Cardiac fibroblast (primary cell): Measurements from ENCODE around the gene ITGA1.

Experiments used
- DNase-seq, 2 donors: peaks; one replicate each; pipeline versions ENCODE4 v3.0.0 to v3.0.0-alpha.2; 2010; ENCODE audit warnings: low read depth in 2 of 2
- H3K4me3 ChIP-seq, 2 donors: replicated peaks in 1 of 2; 1 replicate in 1 of 2; 2 replicates in 1 of 2; pipeline ENCODE4 v1.5.1; 2011; ENCODE audit warnings: low read depth in 2 of 2, low read length in 2 of 2, mild to moderate bottlenecking in 2 of 2, moderate library complexity in 1 of 2
- CTCF ChIP-seq: IDR thresholded peaks from one replicate; pipeline ENCODE4 v1.5.1; 2011; ENCODE audit warnings: low read depth, mild to moderate bottlenecking, low read length, inconsistent platforms

Gene ITGA1

GRCh38 chr5:52983731-52984636, 196.3 kb downstream of the ITGA1 start:
- no peak overlapping the region for H3K4me3 ChIP-seq
- TF ChIP-seq CTCF = no peak
- peak; percentile 29 to 63 for DNase-seq

- peak in 1 of 2 donors; percentile 72 for DNase-seq
- no peak for TF ChIP-seq CTCF
- H3K4me3 ChIP-seq = no peak overlapping the region
These were observed 197.6 kb downstream of the ITGA1 start for GRCh38 chr5:52985306-52985705.

- no peak overlapping the region for H3K4me3 ChIP-seq
- no peak for TF ChIP-seq CTCF
- DNase-seq = peak; percentile 27 to 71
These were observed 200.1 kb downstream of the ITGA1 start for GRCh38 chr5:52987711-52988331.

GRCh38 chr5:52988335-52989024, 200.8 kb downstream of the ITGA1 start:
- DNase-seq = no peak
- H3K4me3 ChIP-seq = peak overlapping the region; percentile 81 to 87
- TF ChIP-seq CTCF = no peak

- no peak for TF ChIP-seq CTCF
- peak; percentile 57 to 65 for DNase-seq
- peak within 1 kb of the TSS; percentile 81 to 87 for H3K4me3 ChIP-seq
These were observed 201.5 kb downstream of the ITGA1 start, which contains the start of gene ITGA2 for GRCh38 chr5:52989025-52989780. TSS of gene ITGA2 (plus strand) at chr5:52989352. CDS start at chr5:52989469, 117 bp downstream.

GRCh38 chr5:52989781-52990527, 202.2 kb downstream of the ITGA1 start:
- DNase-seq = peak; percentile 61 to 64
- peak; percentile 39 for TF ChIP-seq CTCF
- peak overlapping the region; percentile 81 to 87 for H3K4me3 ChIP-seq
